ENCODE data around the gene PHACTR1. TPM values are rescaled to one million over a fixed set of nuclear protein-coding genes. Genes with fewer than 3 reads are reported as not detected.

PHACTR1 gene
- total RNA-seq, 1 experiment from 2014 or later, result 2.6 TPM

DNA sequence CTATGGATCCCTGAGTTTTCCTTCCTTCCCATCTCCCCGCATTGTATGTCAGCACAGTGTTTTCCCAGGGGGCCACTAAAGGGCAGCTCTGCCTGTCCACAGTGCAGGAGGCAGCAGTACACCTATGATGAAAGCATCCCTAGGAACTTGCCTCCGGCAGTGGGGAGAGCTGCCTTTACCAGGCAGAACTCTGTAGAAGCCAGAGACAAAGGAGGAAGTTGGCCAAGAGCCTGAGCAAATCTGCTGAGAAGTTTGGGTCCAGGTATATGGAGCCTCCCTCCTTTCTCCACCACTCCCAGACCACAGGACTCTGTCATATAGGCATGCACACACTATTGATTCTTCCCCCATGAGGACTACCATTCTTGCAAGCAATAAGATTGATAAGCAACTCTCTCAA is 329.1 kb downstream of the PHACTR1 start:
- DNase-seq (ENCODE audit: low spot score), result no peak
- Histone ChIP-seq H3K4me3 (ENCODE audit: low read depth, low read length, poor library complexity, severe bottlenecking) (no peak overlapping the region), H3K4me1 (ENCODE audit: insufficient read depth, low read length, poor library complexity, severe bottlenecking) (no peaks in the 10 kb centered on the region), H3K9me3 (ENCODE audit: low read depth, low read length, poor library complexity, severe bottlenecking) (no peaks in the 10 kb centered on the region), H3K36me3 (ENCODE audit: insufficient read depth, low read length, poor library complexity, severe bottlenecking) (no peaks in the 10 kb centered on the region), H3K27ac (ENCODE audit: low read depth, low read length, poor library complexity, severe bottlenecking) (no peak overlapping the region), H3K27me3 (replicated peaks; ENCODE audit: insufficient read depth, low read depth, low read length, poor library complexity) (no peaks in the 10 kb centered on the region)
- intact Hi-C loops (cut with micrococcal nuclease; ENCODE audit: unreplicated experiment), result no loop called here
- ChIA-PET CTCF (no interaction called here), POLR2A (ENCODE audit: low non-redundant PET) (no interaction called here)
- no TSS peak for BruUV-seq (replicated peaks)
- TF ChIP-seq, protein P1, sequence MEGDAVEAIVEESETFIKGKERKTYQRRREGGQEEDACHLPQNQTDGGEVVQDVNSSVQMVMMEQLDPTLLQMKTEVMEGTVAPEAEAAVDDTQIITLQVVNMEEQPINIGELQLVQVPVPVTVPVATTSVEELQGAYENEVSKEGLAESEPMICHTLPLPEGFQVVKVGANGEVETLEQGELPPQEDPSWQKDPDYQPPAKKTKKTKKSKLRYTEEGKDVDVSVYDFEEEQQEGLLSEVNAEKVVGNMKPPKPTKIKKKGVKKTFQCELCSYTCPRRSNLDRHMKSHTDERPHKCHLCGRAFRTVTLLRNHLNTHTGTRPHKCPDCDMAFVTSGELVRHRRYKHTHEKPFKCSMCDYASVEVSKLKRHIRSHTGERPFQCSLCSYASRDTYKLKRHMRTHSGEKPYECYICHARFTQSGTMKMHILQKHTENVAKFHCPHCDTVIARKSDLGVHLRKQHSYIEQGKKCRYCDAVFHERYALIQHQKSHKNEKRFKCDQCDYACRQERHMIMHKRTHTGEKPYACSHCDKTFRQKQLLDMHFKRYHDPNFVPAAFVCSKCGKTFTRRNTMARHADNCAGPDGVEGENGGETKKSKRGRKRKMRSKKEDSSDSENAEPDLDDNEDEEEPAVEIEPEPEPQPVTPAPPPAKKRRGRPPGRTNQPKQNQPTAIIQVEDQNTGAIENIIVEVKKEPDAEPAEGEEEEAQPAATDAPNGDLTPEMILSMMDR (conservative IDR thresholded peaks at IDR 0.05; ENCODE audit: low read depth, low read length), result no peak
- TF ChIP-seq EZH2 (IDR thresholded peaks at IDR 0.05; ENCODE audit: borderline replicate concordance, low read depth, low read length, poor library complexity, severe bottlenecking), result no peak

DNA sequence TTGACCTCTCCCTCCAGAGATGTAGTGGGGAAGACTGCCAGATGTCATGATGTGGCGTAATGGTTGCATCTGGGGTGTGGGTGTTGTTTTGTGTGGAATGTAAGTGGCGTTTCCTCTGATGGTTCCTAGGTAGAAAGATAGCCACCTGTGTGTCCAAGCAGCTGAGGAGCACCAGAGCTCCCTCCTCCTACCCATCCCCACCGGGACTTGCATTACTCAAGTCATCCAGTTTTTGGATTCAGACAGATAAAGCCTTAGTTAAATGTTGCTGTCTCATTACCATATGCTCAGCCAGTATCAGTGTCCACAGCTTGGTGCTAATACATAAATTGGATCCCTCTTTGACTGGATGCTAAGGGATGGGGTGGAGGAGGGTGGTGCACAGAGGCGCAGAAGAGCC is 329.5 kb downstream of the PHACTR1 start:
- CTCF ChIA-PET, result no interaction called here
- POLR2A ChIA-PET (ENCODE audit: low non-redundant PET), result no interaction called here
- H3K4me1 ChIP-seq (ENCODE audit: insufficient read depth, low read length, poor library complexity, severe bottlenecking), result no peaks in the 10 kb centered on the region
- no peaks in the 10 kb centered on the region for H3K27me3 ChIP-seq (replicated peaks; ENCODE audit: insufficient read depth, low read depth, low read length, poor library complexity)
- TF ChIP-seq EZH2 (IDR thresholded peaks at IDR 0.05; ENCODE audit: borderline replicate concordance, low read depth, low read length, poor library complexity, severe bottlenecking), result no peak
- TF ChIP-seq, protein P1 (conservative IDR thresholded peaks at IDR 0.05; ENCODE audit: low read depth, low read length), result no peak
- no TSS peak for BruUV-seq (replicated peaks)
- intact Hi-C loops (cut with micrococcal nuclease; ENCODE audit: unreplicated experiment), result no loop called here
- DNase-seq (ENCODE audit: low spot score), result no peak
- no peaks in the 10 kb centered on the region for H3K36me3 ChIP-seq (ENCODE audit: insufficient read depth, low read length, poor library complexity, severe bottlenecking)
- H3K4me3 ChIP-seq (ENCODE audit: low read depth, low read length, poor library complexity, severe bottlenecking), result no peak overlapping the region
- H3K9me3 ChIP-seq (ENCODE audit: low read depth, low read length, poor library complexity, severe bottlenecking), result no peaks in the 10 kb centered on the region
- no peak overlapping the region for H3K27ac ChIP-seq (ENCODE audit: low read depth, low read length, poor library complexity, severe bottlenecking)

DNA sequence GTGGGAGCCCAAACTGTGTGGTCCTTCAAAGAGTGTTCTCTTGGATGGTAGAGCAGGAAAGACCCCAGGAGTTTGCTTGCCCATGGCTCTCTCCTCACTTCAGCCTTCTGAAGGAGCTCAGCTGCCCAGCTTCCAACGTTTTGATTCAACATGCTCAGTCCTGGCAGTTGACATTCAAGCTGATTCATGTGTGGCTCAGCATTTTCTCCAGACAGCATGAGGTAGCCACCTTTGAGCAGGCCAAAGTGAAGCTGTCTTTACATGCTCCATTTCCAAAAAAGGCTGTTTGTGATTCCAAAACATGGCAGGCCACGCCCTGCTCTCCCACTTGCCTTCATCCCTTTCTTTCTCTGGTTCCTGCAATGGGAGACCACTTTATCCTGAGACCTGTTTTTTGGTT is 331.5 kb downstream of the PHACTR1 start:
- TF ChIP-seq EZH2 (IDR thresholded peaks at IDR 0.05; ENCODE audit: borderline replicate concordance, low read depth, low read length, poor library complexity, severe bottlenecking), result no peak
- TF ChIP-seq, protein P1 (conservative IDR thresholded peaks at IDR 0.05; ENCODE audit: low read depth, low read length), result no peak
- CTCF ChIA-PET, result no interaction called here

More for the DNA sequence above, 331.5 kb downstream of the PHACTR1 start:
- POLR2A ChIA-PET (ENCODE audit: low non-redundant PET), result no interaction called here
- no peak overlapping the region for H3K4me3 ChIP-seq (ENCODE audit: low read depth, low read length, poor library complexity, severe bottlenecking)
- intact Hi-C loops (cut with micrococcal nuclease; ENCODE audit: unreplicated experiment), result no loop called here
- H3K9me3 ChIP-seq (ENCODE audit: low read depth, low read length, poor library complexity, severe bottlenecking), result no peaks in the 10 kb centered on the region
- H3K36me3 ChIP-seq (ENCODE audit: insufficient read depth, low read length, poor library complexity, severe bottlenecking), result no peaks in the 10 kb centered on the region
- DNase-seq (ENCODE audit: low spot score), result no peak
- no peaks in the 10 kb centered on the region for H3K27me3 ChIP-seq (replicated peaks; ENCODE audit: insufficient read depth, low read depth, low read length, poor library complexity)
- no TSS peak for BruUV-seq (replicated peaks)
- no peak overlapping the region for H3K27ac ChIP-seq (ENCODE audit: low read depth, low read length, poor library complexity, severe bottlenecking)
- H3K4me1 ChIP-seq (ENCODE audit: insufficient read depth, low read length, poor library complexity, severe bottlenecking), result no peaks in the 10 kb centered on the region
